Brain microvascular endothelial cell (primary cell): ENCODE data around the gene HSD17B11.
A peak's percentile ranks its signal among the peaks of the same experiment; 100 is the strongest.
"Not testable (repeated sequence)": the region's sequence is repeated elsewhere in the genome, so short reads cannot be mapped to it uniquely, and the experiment has no call there.

Experiments
- DNase-seq: peaks from one replicate; pipeline ENCODE4 v3.0.0-alpha.2; 2020
- H3K27ac ChIP-seq: fragments of 250-450 bp; sonication (Bioruptor Pico); 2 replicates; pipeline ENCODE4 v1.5.1; 2020; ENCODE audit warnings: mild to moderate bottlenecking, moderate library complexity
- H3K27me3 ChIP-seq: fragments of 250-450 bp; sonication (Bioruptor Pico); replicated peaks from 2 replicates; pipeline ENCODE4 v1.5.1; 2020; ENCODE audit warnings: mild to moderate bottlenecking
- H3K36me3 ChIP-seq: fragments of 250-450 bp; sonication (Bioruptor Pico); replicated peaks from 2 replicates; pipeline ENCODE4 v1.5.1; 2020; ENCODE audit warnings: mild to moderate bottlenecking
- H3K4me3 ChIP-seq: 2 replicates; pipeline ENCODE4 v1.5.1; 2011; ENCODE audit warnings: low read depth, mild to moderate bottlenecking, control low read depth, low read length, moderate library complexity
- CTCF ChIP-seq: IDR thresholded peaks from 2 replicates; pipeline ENCODE4 v1.5.1; 2011; ENCODE audit warnings: low read depth, mild to moderate bottlenecking, moderate library complexity, low read length, control low read depth, inconsistent platforms; ENCODE audit errors: missing control alignments
- in situ Hi-C: cut with HindIII; loops from 2 replicates; pipeline ENCODE4 v1.10.0; 2017; ENCODE audit warnings: low sequenced_read_pairs, low pct_ligation_motif_present

Gene HSD17B11

GRCh38 chr4:87316961-87317360, 74.0 kb downstream of the HSD17B11 start:
- in situ Hi-C loops = no loop called here
- no peaks in the 10 kb centered on the region for H3K27me3 ChIP-seq
- DNase-seq = no peak
- H3K27ac ChIP-seq = no peak overlapping the region
- H3K4me3 ChIP-seq = no peak overlapping the region
- TF ChIP-seq CTCF = no peak
- no peaks in the 10 kb centered on the region for H3K36me3 ChIP-seq

GRCh38 chr4:87315000-87315399, 76.0 kb downstream of the HSD17B11 start:
- H3K27ac ChIP-seq, DNase-seq, H3K36me3 ChIP-seq, H3K27me3 ChIP-seq, in situ Hi-C loops, H3K4me3 ChIP-seq: not testable (repeated sequence)

GRCh38 chr4:87313756-87314155, 77.2 kb downstream of the HSD17B11 start:
- H3K27ac ChIP-seq = no peak overlapping the region
- no peak overlapping the region for H3K4me3 ChIP-seq
- in situ Hi-C loops = no loop called here
- no peak for DNase-seq
- H3K36me3 ChIP-seq = no peaks in the 10 kb centered on the region
- no peaks in the 10 kb centered on the region for H3K27me3 ChIP-seq
- no peak for TF ChIP-seq CTCF

GRCh38 chr4:87311684-87312083, 79.3 kb downstream of the HSD17B11 start:
- H3K27me3 ChIP-seq = no peaks in the 10 kb centered on the region
- DNase-seq = no peak
- no peak overlapping the region for H3K4me3 ChIP-seq
- no peak for TF ChIP-seq CTCF
- H3K36me3 ChIP-seq = no peaks in the 10 kb centered on the region
- H3K27ac ChIP-seq = no peak overlapping the region
- in situ Hi-C loops = no loop called here

- no peaks in the 10 kb centered on the region for H3K36me3 ChIP-seq
- in situ Hi-C loops = no loop called here
- no peak overlapping the region for H3K27ac ChIP-seq
- DNase-seq = no peak
- no peak overlapping the region for H3K4me3 ChIP-seq
- TF ChIP-seq CTCF = no peak
- no peaks in the 10 kb centered on the region for H3K27me3 ChIP-seq
These were observed 80.2 kb downstream of the HSD17B11 start for GRCh38 chr4:87310691-87311335.

- Histone ChIP-seq H3K4me3 (no peak overlapping the region), H3K27ac (no peak overlapping the region), H3K36me3 (no peaks in the 10 kb centered on the region), H3K27me3 (no peaks in the 10 kb centered on the region)
- in situ Hi-C loops = no loop called here
- DNase-seq = peak; percentile 67
- TF ChIP-seq CTCF = no peak
These were observed 81.4 kb downstream of the HSD17B11 start for GRCh38 chr4:87309625-87310024.
